Measurements from ENCODE around the gene MTREX.
A peak's percentile ranks its signal among the peaks of the same experiment; 100 is the strongest.

MTREX gene

GRCh38 chr5:55437452-55437851, 129.7 kb downstream of the MTREX start:
- no peak for DNase-seq

- DNase-seq: no peak
Observed at GRCh38 chr5:55437859-55438206, 130.0 kb downstream of the MTREX start.

- DNase-seq: peak in 1 of 2 experiments; percentile 23
Observed at GRCh38 chr5:55438998-55439397, 131.2 kb downstream of the MTREX start.

GRCh38 chr5:55440188-55440646, 132.4 kb downstream of the MTREX start:
- DNase-seq: no peak

- no peak for DNase-seq
Observed at GRCh38 chr5:55441107-55441771, 133.4 kb downstream of the MTREX start.

GRCh38 chr5:55441954-55442353, 134.2 kb downstream of the MTREX start:
- DNase-seq: no peak

- no peak for DNase-seq
Observed at GRCh38 chr5:55445791-55446190, 138.0 kb downstream of the MTREX start.

- no peak for DNase-seq
Observed at GRCh38 chr5:55446640-55447351, 139.0 kb downstream of the MTREX start.

GRCh38 chr5:55450050-55450765, 142.4 kb downstream of the MTREX start:
- DNase-seq: no peak

GRCh38 chr5:55451976-55452375, 144.2 kb downstream of the MTREX start:
- no peak for DNase-seq

- no peak for DNase-seq
Observed at GRCh38 chr5:55453211-55453610, 145.4 kb downstream of the MTREX start.

GRCh38 chr5:55454282-55454681, 146.5 kb downstream of the MTREX start:
- DNase-seq: no peak

GRCh38 chr5:55456216-55456895, 148.6 kb downstream of the MTREX start:
- DNase-seq: no peak

GRCh38 chr5:55459572-55459971, 151.8 kb downstream of the MTREX start:
- DNase-seq: no peak

GRCh38 chr5:55463613-55464012, 155.8 kb downstream of the MTREX start:
- DNase-seq: no peak

- DNase-seq: no peak
Observed at GRCh38 chr5:55467862-55468551, 160.2 kb downstream of the MTREX start.

GRCh38 chr5:55469839-55470238, 162.1 kb downstream of the MTREX start:
- DNase-seq: no peak

GRCh38 chr5:55470282-55470681, 162.5 kb downstream of the MTREX start:
- DNase-seq: no peak

- no peak for DNase-seq
Observed at GRCh38 chr5:55471468-55471867, 163.7 kb downstream of the MTREX start.

- no peak for DNase-seq
Observed at GRCh38 chr5:55472642-55473041, 164.9 kb downstream of the MTREX start.

Data from NCI-H446 (cell line).